ENCODE data around the gene MAX.

DNA sequence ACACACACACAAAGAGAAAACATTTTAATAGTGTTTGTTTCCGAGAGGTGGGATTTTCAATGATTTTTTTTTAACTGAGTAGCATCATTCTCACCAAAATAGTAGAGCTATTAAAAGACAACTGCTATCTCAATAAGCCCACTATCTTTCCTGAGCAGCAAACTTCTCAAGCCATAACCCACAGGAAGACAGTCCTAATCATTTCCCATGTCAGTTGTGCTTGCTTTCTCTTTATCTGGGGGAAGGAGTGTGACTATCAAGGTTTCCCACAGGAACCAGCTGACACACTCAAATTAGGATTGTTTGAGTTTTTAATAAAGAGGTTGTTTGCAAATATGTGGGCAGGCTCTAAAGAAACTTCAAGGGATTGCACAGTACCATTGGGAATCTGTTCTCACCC is 4.9 kb upstream of the MAX start:
- TF ChIP-seq, protein P1, sequence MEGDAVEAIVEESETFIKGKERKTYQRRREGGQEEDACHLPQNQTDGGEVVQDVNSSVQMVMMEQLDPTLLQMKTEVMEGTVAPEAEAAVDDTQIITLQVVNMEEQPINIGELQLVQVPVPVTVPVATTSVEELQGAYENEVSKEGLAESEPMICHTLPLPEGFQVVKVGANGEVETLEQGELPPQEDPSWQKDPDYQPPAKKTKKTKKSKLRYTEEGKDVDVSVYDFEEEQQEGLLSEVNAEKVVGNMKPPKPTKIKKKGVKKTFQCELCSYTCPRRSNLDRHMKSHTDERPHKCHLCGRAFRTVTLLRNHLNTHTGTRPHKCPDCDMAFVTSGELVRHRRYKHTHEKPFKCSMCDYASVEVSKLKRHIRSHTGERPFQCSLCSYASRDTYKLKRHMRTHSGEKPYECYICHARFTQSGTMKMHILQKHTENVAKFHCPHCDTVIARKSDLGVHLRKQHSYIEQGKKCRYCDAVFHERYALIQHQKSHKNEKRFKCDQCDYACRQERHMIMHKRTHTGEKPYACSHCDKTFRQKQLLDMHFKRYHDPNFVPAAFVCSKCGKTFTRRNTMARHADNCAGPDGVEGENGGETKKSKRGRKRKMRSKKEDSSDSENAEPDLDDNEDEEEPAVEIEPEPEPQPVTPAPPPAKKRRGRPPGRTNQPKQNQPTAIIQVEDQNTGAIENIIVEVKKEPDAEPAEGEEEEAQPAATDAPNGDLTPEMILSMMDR (IDR thresholded peaks at IDR 0.05): no peak
- no peak for TF ChIP-seq TCF7L2 (IDR thresholded peaks at IDR 0.05; ENCODE audit: low read depth, low read length)
